Measurements from ENCODE around the gene TSEN54. TPM values are rescaled to one million over a fixed set of nuclear protein-coding genes. Genes with fewer than 3 reads are reported as not detected.
A peak's percentile ranks its signal among the peaks of the same experiment; 100 is the strongest.

The TSEN54 gene
- total RNA-seq, 2 donors from 2014 or later, result 63.8 to 123 TPM

DNA sequence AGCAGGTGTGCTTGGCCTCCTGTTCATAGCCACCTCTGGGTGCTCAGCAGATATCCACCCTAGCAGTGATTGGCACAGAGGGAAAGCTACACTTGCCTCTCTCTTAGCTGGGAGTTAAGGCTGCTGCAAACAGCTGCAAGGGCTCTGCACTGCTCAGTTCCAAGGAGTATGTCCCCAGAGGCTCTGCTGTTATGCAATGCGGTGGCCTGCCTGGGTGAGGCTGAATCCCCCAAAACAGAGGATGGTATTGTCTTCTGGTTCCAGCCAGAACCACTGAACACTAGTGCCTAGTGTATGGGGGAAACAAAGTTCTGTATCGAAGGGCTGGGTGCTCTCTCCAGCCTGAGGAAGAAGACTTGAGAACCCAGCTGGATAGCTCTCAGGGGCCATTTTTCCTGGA lies 43.1 kb upstream of the TSEN54 start:
- ATAC-seq, result no peak
- peaks cover 0 to 3% of the 10 kb centered on the region in 2 donors for H3K36me3 ChIP-seq (replicated peaks in 1 of 2; ENCODE audit: insufficient read depth in 1 of 2, low read depth in 2 of 2)
- no peak for TF ChIP-seq POLR2A (IDR thresholded peaks at IDR 0.05)
- TF ChIP-seq, protein P1, sequence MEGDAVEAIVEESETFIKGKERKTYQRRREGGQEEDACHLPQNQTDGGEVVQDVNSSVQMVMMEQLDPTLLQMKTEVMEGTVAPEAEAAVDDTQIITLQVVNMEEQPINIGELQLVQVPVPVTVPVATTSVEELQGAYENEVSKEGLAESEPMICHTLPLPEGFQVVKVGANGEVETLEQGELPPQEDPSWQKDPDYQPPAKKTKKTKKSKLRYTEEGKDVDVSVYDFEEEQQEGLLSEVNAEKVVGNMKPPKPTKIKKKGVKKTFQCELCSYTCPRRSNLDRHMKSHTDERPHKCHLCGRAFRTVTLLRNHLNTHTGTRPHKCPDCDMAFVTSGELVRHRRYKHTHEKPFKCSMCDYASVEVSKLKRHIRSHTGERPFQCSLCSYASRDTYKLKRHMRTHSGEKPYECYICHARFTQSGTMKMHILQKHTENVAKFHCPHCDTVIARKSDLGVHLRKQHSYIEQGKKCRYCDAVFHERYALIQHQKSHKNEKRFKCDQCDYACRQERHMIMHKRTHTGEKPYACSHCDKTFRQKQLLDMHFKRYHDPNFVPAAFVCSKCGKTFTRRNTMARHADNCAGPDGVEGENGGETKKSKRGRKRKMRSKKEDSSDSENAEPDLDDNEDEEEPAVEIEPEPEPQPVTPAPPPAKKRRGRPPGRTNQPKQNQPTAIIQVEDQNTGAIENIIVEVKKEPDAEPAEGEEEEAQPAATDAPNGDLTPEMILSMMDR (IDR thresholded peaks at IDR 0.05), result no peak
- intact Hi-C loops (cut with DNase I), result no loop called here
- H3K9me3 ChIP-seq, result no peaks in the 10 kb centered on the region
- DNase-seq, result no peak
- no peaks in the 10 kb centered on the region for H3K27me3 ChIP-seq
- no peak overlapping the region for H3K27ac ChIP-seq
- H3K4me3 ChIP-seq, result no peak overlapping the region
- WGBS, 2 donors, result 100% methylated on average over 2 of the region's 2 CpGs; no CpG with 5 or more reads in 1 of the 2 donors
- peaks cover 8% of the 10 kb centered on the region for H3K4me1 ChIP-seq

DNA sequence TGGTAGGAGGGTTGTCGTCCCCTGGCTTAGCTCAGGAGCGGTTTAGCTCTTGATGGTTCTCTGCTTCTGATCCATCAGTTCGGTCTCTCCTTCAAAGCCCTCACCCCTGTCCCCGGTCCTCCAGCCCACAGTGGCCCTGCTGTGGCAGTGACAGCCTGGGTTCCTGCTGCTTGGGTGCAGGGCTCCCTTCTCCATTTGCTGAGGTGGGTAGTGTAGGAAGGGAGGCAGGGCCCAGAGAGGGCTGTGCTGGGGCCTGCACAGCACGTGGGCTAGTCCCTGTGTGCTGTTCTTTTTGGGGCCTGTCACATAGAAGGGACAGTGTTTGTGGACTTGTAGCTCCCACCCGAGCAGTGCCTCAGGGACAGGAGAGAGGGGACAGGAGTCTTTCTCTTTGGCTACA lies 41.6 kb upstream of the TSEN54 start:
- H3K27ac ChIP-seq, result no peak overlapping the region
- intact Hi-C loops (cut with DNase I), result no loop called here
- peaks cover 0 to 3% of the 10 kb centered on the region in 2 donors for H3K36me3 ChIP-seq (replicated peaks in 1 of 2; ENCODE audit: insufficient read depth in 1 of 2, low read depth in 2 of 2)
- peaks cover 8% of the 10 kb centered on the region for H3K4me1 ChIP-seq
- TF ChIP-seq POLR2A (IDR thresholded peaks at IDR 0.05), result no peak
- H3K4me3 ChIP-seq, result no peak overlapping the region
- DNase-seq (no peak), ATAC-seq (no peak)
- H3K9me3 ChIP-seq, result no peaks in the 10 kb centered on the region
- 76 to 81% methylated on average over 5 to 6 of the region's 6 CpGs for WGBS, 2 donors
- no peaks in the 10 kb centered on the region for H3K27me3 ChIP-seq

DNA sequence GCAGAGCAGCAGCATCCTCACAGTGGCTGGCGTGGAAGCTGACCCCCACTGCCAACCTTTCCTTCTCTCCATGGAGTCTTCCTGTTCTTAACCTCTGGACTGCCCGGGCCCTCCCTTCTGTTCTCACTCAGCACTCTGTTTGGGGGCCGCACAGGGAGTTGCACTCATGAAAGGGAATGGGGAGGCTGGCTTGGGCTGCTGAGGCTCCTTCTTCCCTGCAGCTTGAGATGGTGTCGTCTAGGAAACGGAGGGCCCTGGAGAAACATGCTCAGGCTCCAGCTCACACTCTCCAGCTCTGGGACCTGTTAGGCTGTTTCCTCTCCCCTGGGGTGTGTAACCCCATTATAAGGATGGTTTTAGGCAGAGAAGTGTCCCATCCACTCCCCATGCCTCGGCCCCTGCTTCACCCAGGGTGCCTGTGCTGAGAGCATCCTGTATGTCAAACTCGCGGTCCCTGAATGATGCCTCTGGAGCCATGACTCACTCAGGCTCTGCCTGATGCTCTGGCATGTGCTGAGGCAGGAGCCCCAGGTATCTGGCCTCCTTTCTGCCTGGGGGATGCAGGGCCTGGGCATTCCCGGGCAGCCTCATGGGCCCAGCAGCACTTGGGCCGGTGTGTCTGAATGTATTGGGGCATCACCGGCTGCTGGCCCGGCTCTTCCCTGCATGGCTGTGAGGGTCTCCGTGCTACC lies 41.0 kb upstream of the TSEN54 start:
- no peaks in the 10 kb centered on the region for H3K27me3 ChIP-seq
- no peak overlapping the region for H3K4me3 ChIP-seq
- peak overlapping the region in 1 of 4 donors; percentile 13 for H3K27ac ChIP-seq
- no peak for ATAC-seq
- intact Hi-C loops (cut with DNase I), result no loop called here
- peaks cover 0 to 3% of the 10 kb centered on the region in 2 donors for H3K36me3 ChIP-seq (replicated peaks in 1 of 2; ENCODE audit: insufficient read depth in 1 of 2, low read depth in 2 of 2)
- no peak for DNase-seq
- H3K4me1 ChIP-seq, result peaks cover 8% of the 10 kb centered on the region
- H3K9me3 ChIP-seq, result no peaks in the 10 kb centered on the region
- WGBS, 2 donors, result 76 to 82% methylated on average over 7 to 13 of the region's 13 CpGs
- no peak for TF ChIP-seq POLR2A (IDR thresholded peaks at IDR 0.05)
- TF ChIP-seq, protein P1 (IDR thresholded peaks at IDR 0.05), result no peak

GRCh38 chr17:75475851-75476250 lies 40.5 kb upstream of the TSEN54 start:
- TF ChIP-seq POLR2A (IDR thresholded peaks at IDR 0.05), result no peak
- Histone ChIP-seq H3K4me1 (peaks cover 8% of the 10 kb centered on the region), H3K36me3 (replicated peaks in 1 of 2; ENCODE audit: insufficient read depth in 1 of 2, low read depth in 2 of 2) (peaks cover 0 to 3% of the 10 kb centered on the region in 2 donors), H3K27ac (peak overlapping the region in 1 of 4 donors; percentile 13), H3K4me3 (no peak overlapping the region), H3K9me3 (no peaks in the 10 kb centered on the region), H3K27me3 (no peaks in the 10 kb centered on the region)
- WGBS, 2 donors, result 75 to 83% methylated on average over 3 of the region's 3 CpGs
- DNase-seq (no peak), ATAC-seq (no peak)
- intact Hi-C loops (cut with DNase I), result no loop called here

GRCh38 chr17:75476271-75476671 lies 40.1 kb upstream of the TSEN54 start:
- no peak for TF ChIP-seq POLR2A (IDR thresholded peaks at IDR 0.05)
- TF ChIP-seq, protein P1 (IDR thresholded peaks at IDR 0.05), result no peak
- Histone ChIP-seq H3K36me3 (replicated peaks in 1 of 2; ENCODE audit: insufficient read depth in 1 of 2, low read depth in 2 of 2) (peaks cover 0 to 3% of the 10 kb centered on the region in 2 donors), H3K9me3 (no peaks in the 10 kb centered on the region), H3K4me3 (no peak overlapping the region), H3K27ac (peak overlapping the region in 1 of 4 donors; percentile 13), H3K4me1 (peaks cover 8% of the 10 kb centered on the region), H3K27me3 (no peaks in the 10 kb centered on the region)
- intact Hi-C loops (cut with DNase I), result no loop called here
- DNase-seq, result no peak
- no peak for ATAC-seq
- 59 to 84% methylated on average over 8 of the region's 8 CpGs for WGBS, 2 donors
